ENCODE measurements around the gene APOL6. TPM values are rescaled to one million over a fixed set of nuclear protein-coding genes. Genes with fewer than 3 reads are reported as not detected.
A peak's percentile ranks its signal among the peaks of the same experiment; 100 is the strongest.

Gene APOL6
- total and polyA plus RNA-seq, 9 of the 15 experiments (the other 6 are each of a cell fraction or from before 2014, with no cell fraction given), result 0.29 to 1.2 (median 0.70) TPM

DNA sequence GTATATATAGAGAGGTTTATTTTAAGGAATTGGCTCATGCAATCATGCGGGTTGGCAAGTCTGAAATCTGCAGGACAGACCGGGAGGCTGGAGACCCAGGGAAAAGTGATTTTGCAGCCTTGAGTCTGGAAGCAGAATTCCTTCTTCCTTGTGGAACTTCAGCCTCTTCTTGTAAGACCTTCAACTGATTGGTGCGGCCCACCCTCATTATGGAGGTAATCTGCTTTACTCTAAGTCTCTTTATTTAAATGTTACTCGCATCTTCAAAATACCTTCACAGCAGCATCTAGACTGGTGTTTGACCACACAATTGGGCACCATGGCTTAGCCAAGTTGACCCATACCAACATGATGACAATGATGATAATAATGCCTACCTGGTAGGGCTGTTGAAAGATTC lies 48.9 kb upstream of the APOL6 start:
- WGBS (ENCODE audit: insufficient coverage, low coverage, missing lambda C conversion rate), result 15% methylated on average over 4 of the region's 4 CpGs

DNA sequence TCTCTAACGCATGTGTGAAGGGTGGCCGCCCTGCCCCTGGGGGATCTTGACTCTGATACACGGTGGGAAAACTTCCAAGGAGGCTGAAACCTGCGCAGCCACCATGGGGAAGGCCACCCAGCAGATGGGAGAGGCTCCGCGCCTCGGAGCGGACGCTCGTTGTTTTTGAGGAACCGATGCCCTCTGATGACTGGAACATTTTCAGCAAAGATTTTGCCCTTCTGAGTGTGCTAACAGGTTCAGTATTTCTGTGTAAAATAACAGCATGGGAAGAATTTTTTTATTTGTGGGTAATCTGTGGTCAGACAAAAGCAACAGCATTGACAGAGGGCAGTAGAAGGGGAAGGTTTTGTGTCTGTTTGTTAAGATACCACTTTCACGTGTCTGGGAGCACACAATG lies 47.8 kb upstream of the APOL6 start:
- BruUV-seq (replicated peaks), result no TSS peak
- H3K27me3 ChIP-seq (ENCODE audit: control insufficient read depth in 2 of 2, insufficient read depth in 2 of 2, low read length in 2 of 2), result peaks cover 0 to 14% of the 10 kb centered on the region in 2 experiments; a peak in 3 of 5 replicates
- peaks cover 0 to 4% of the 10 kb centered on the region in 2 experiments; a peak in 2 of 5 replicates for H3K4me1 ChIP-seq (replicated peaks in 1 of 2; ENCODE audit: control insufficient read depth in 2 of 2, insufficient read depth in 2 of 2, low read length in 2 of 2)
- ATAC-seq (no peak), FAIRE-seq (no peak), DNase-seq (ENCODE audit: extremely low read depth in 1 of 4, low spot score in 3 of 4) (no peak)
- no peak for TF ChIP-seq SAFB2 (IDR thresholded peaks at IDR 0.05; ENCODE audit: borderline replicate concordance, low read depth, low read length, severe bottlenecking)
- no peak for TF ChIP-seq ZKSCAN8 (CRISPR knock-in tag; IDR thresholded peaks at IDR 0.05)
- no peak for TF ChIP-seq PHF8 (IDR thresholded peaks at IDR 0.05; ENCODE audit: borderline replicate concordance, low read length)
- no peaks in the 10 kb centered on the region for H3K36me3 ChIP-seq (ENCODE audit: control insufficient read depth, insufficient read depth, low read length)
- no peak overlapping the region for H2AFZ ChIP-seq (ENCODE audit: low read depth, low read length)
- no peak overlapping the region for H3K9ac ChIP-seq (ENCODE audit: insufficient read depth in 1 of 2, low read depth in 2 of 2, low read length in 2 of 2)
- in situ Hi-C loops (cut with MboI), result no loop called here
- no peak overlapping the region for H3K27ac ChIP-seq (ENCODE audit: extremely low read depth, low read depth, low read length)
- 0 out of 2 replicates have a peak, but pooled peaks cover 1% of the 10 kb centered on the region for H3K9me3 ChIP-seq (replicated peaks; ENCODE audit: control insufficient read depth, insufficient read depth, low read depth, low read length)
- H3K79me2 ChIP-seq (ENCODE audit: control insufficient read depth, insufficient read depth, low read length), result no peaks in the 10 kb centered on the region
- intact Hi-C loops (cut with micrococcal nuclease), result no loop called here
- no peaks in the 10 kb centered on the region for H4K20me1 ChIP-seq (replicated peaks; ENCODE audit: control insufficient read depth, insufficient read depth, low read length)
- H3K4me3 ChIP-seq, result no peak overlapping the region
- ChIA-PET CTCF (ENCODE audit: low intra/inter-chr PET ratio) (no interaction called here), POLR2A (interaction anchor here (0.7 kb wide), 1 partner anchor 296 kb away, joined by 3 read pairs; no protein-coding TSS in a partner anchor)
- H3K9me1 ChIP-seq (ENCODE audit: control insufficient read depth, insufficient read depth, low read length), result no peaks in the 10 kb centered on the region
- H3K4me2 ChIP-seq (ENCODE audit: insufficient read depth, low read length), result no peak overlapping the region
- WGBS (ENCODE audit: insufficient coverage, low coverage, missing lambda C conversion rate), result 19% methylated on average over 12 of the region's 12 CpGs

More for the DNA sequence above, 48.9 kb upstream of the APOL6 start:
- Histone ChIP-seq H3K4me1 (replicated peaks in 1 of 2; ENCODE audit: control insufficient read depth in 2 of 2, insufficient read depth in 2 of 2, low read length in 2 of 2) (no peaks in the 10 kb centered on the region), H3K9me1 (ENCODE audit: control insufficient read depth, insufficient read depth, low read length) (no peaks in the 10 kb centered on the region), H3K36me3 (ENCODE audit: control insufficient read depth, insufficient read depth, low read length) (no peaks in the 10 kb centered on the region), H3K27ac (ENCODE audit: extremely low read depth, low read depth, low read length) (no peak overlapping the region), H4K20me1 (replicated peaks; ENCODE audit: control insufficient read depth, insufficient read depth, low read length) (no peaks in the 10 kb centered on the region), H2AFZ (ENCODE audit: low read depth, low read length) (no peak overlapping the region), H3K4me2 (ENCODE audit: insufficient read depth, low read length) (no peak overlapping the region), H3K9me3 (replicated peaks; ENCODE audit: control insufficient read depth, insufficient read depth, low read depth, low read length) (0 out of 2 replicates have a peak, but pooled peaks cover 1% of the 10 kb centered on the region), H3K27me3 (ENCODE audit: control insufficient read depth in 2 of 2, insufficient read depth in 2 of 2, low read length in 2 of 2) (peaks cover 0 to 13% of the 10 kb centered on the region in 2 experiments; a peak in 3 of 5 replicates), H3K79me2 (ENCODE audit: control insufficient read depth, insufficient read depth, low read length) (no peaks in the 10 kb centered on the region), H3K9ac (ENCODE audit: insufficient read depth in 1 of 2, low read depth in 2 of 2, low read length in 2 of 2) (no peak overlapping the region), H3K4me3 (no peak overlapping the region)
- no peak for ATAC-seq
- no peak for DNase-seq (ENCODE audit: extremely low read depth in 1 of 4, low spot score in 3 of 4)
- ChIA-PET CTCF (ENCODE audit: low intra/inter-chr PET ratio) (no interaction called here), POLR2A (no interaction called here)
- intact Hi-C loops (cut with micrococcal nuclease) (no loop called here), in situ Hi-C loops (cut with MboI) (no loop called here)
- no peak for FAIRE-seq
- no TSS peak for BruUV-seq (replicated peaks)
- TF ChIP-seq RBM25 (IDR thresholded peaks at IDR 0.05; ENCODE audit: low read depth, low read length, severe bottlenecking), result peak; percentile 20
- TF ChIP-seq RBM22 (IDR thresholded peaks at IDR 0.05; ENCODE audit: low read depth, low read length, poor library complexity, severe bottlenecking), result no peak
- peak; percentile 94 for TF ChIP-seq ZNF134 (CRISPR knock-in tag; conservative IDR thresholded peaks at IDR 0.05)
